Neural cell (in vitro differentiated cells): ENCODE data around the gene SSR2. TPM values are rescaled to one million over a fixed set of nuclear protein-coding genes. Genes with fewer than 3 reads are reported as not detected.

Experiments used
- H2AFZ ChIP-seq: fragments of 200-600, 300-800 bp; sonication (generic), shearing (Covaris generic); 2 replicates; pipeline ENCODE4 v1.6.0; 2014; ENCODE audit warnings: low read depth, mild to moderate bottlenecking, antibody characterized with exemption, low read length, moderate library complexity
- H3F3A ChIP-seq: fragments of 200-600 bp; shearing (Covaris generic); 2 replicates; pipeline ENCODE4 v1.6.1; 2016; ENCODE audit warnings: mild to moderate bottlenecking, moderate library complexity, mixed read lengths, antibody characterized with exemption, low read length; ENCODE audit not compliant: insufficient read depth, poor library complexity, severe bottlenecking
- H3K27ac ChIP-seq: fragments of 200-600, 300-800 bp; sonication (generic), shearing (Covaris generic); 2 replicates; pipeline ENCODE4 v1.5.1; 2014; ENCODE audit warnings: mild to moderate bottlenecking, low read length, moderate library complexity
- H3K27me3 ChIP-seq: fragments of 300-800, 200-600 bp; sonication (generic), shearing (Covaris generic); 2 replicates; pipeline ENCODE4 v1.6.0; 2014; ENCODE audit warnings: mild to moderate bottlenecking, low read depth, low read length, moderate library complexity; ENCODE audit not compliant: insufficient read depth
- H3K36me3 ChIP-seq: fragments of 300-800, 200-600 bp; sonication (generic), shearing (Covaris generic); 2 replicates; pipeline ENCODE4 v1.5.1; 2014; ENCODE audit warnings: mild to moderate bottlenecking, antibody characterized with exemption, low read length, moderate library complexity; ENCODE audit not compliant: insufficient read depth
- H3K4me2 ChIP-seq: fragments of 300-800, 200-600 bp; sonication (generic), shearing (Covaris generic); 2 replicates; pipeline ENCODE4 v1.6.0; 2014; ENCODE audit warnings: mild to moderate bottlenecking, low read length
- H3K4me3 ChIP-seq: fragments of 300-800, 200-600 bp; sonication (generic), shearing (Covaris generic); 2 replicates; pipeline ENCODE4 v1.5.1; 2014; ENCODE audit warnings: mild to moderate bottlenecking, low read length, moderate library complexity
- H3K79me2 ChIP-seq: fragments of 200-600 bp; shearing (Covaris generic); replicated peaks from 2 replicates; pipeline ENCODE4 v1.6.0; 2014; ENCODE audit warnings: mild to moderate bottlenecking, low read length, moderate library complexity; ENCODE audit not compliant: insufficient read depth
- H3K9ac ChIP-seq: fragments of 300-800, 200-600 bp; sonication (generic), shearing (Covaris generic); 2 replicates; pipeline ENCODE4 v1.6.1; 2016; ENCODE audit warnings: mild to moderate bottlenecking, low read length, mixed read lengths
- H3K9me2 ChIP-seq: fragments of 200-600 bp; shearing (Covaris generic); 2 replicates; pipeline ENCODE4 v1.6.1; 2016; ENCODE audit warnings: mild to moderate bottlenecking, low read length, mixed read lengths; ENCODE audit not compliant: insufficient read depth
- H3K9me3 ChIP-seq: fragments of 200-600, 300-800 bp; sonication (generic), shearing (Covaris generic); 2 replicates; pipeline ENCODE4 v1.6.1; 2016; ENCODE audit warnings: mild to moderate bottlenecking, mixed run types, low read length, moderate library complexity, mixed read lengths
- H4K20me1 ChIP-seq: fragments of 200-600 bp; shearing (Covaris generic); 2 replicates; pipeline ENCODE4 v1.6.1; 2016; ENCODE audit warnings: mild to moderate bottlenecking, mixed run types; ENCODE audit not compliant: insufficient read depth
- EP300 ChIP-seq: fragments of 450-650 bp; conservative IDR thresholded peaks from 2 replicates; pipeline ENCODE4 v1.6.1; 2014; ENCODE audit warnings: antibody characterized with exemption, mild to moderate bottlenecking, moderate library complexity; ENCODE audit not compliant: poor library complexity, severe bottlenecking
- EZH2 ChIP-seq: fragments of 200-600, 300-800 bp; shearing (Covaris generic), sonication (generic); IDR thresholded peaks from 2 replicates; pipeline ENCODE4 v1.6.1; 2014; ENCODE audit warnings: antibody characterized with exemption, low read length, borderline replicate concordance, mild to moderate bottlenecking; ENCODE audit not compliant: insufficient read depth, poor library complexity, severe bottlenecking
- MXI1 ChIP-seq: fragments of 450-650 bp; conservative IDR thresholded peaks from 2 replicates; pipeline ENCODE4 v1.6.1; 2014; ENCODE audit warnings: antibody characterized with exemption, mild to moderate bottlenecking; ENCODE audit not compliant: poor library complexity, severe bottlenecking
- POLR2AphosphoS5 ChIP-seq: IDR thresholded peaks from 2 replicates; pipeline ENCODE4 v1.6.1; 2012
- RAD21 ChIP-seq: fragments of 450-650 bp; conservative IDR thresholded peaks from 2 replicates; pipeline ENCODE4 v1.6.1; 2014; ENCODE audit warnings: antibody characterized with exemption, mild to moderate bottlenecking, moderate library complexity
- SMC3 ChIP-seq: fragments of 450-650 bp; conservative IDR thresholded peaks from 2 replicates; pipeline ENCODE4 v1.6.1; 2014; ENCODE audit warnings: antibody characterized with exemption, mild to moderate bottlenecking, moderate library complexity; ENCODE audit not compliant: poor library complexity
- TAF1 ChIP-seq: IDR thresholded peaks from 2 replicates; pipeline ENCODE4 v1.6.1; 2012; ENCODE audit warnings: low read depth
- polyA plus RNA-seq: library from polyadenylated mRNA; depleted of rRNA; stranded (reverse); fragments of >200 nt; gene quantifications from 2 replicates; pipeline ENCODE4 v1.2.3, GENCODE V29; 2014
- TF ChIP-seq, protein P1 (sequence below): IDR thresholded peaks from 2 replicates; pipeline ENCODE4 v1.6.1; 2012; ENCODE audit warnings: borderline replicate concordance

The SSR2 gene
- polyA plus RNA-seq, 1 donor from 2014 or later: 473 TPM

- H3K9me2 ChIP-seq: no peaks in the 10 kb centered on the region
- peak overlapping the region; percentile 89 for H3K9ac ChIP-seq
- H3K27ac ChIP-seq: peak overlapping the region; percentile 82
Measured at GRCh38 chr1:156021093-156021428, 310 bp upstream of the SSR2 start.

GRCh38 chr1:156019946-156020292, 832 bp downstream of the SSR2 start:
- H3K4me2 ChIP-seq: peak overlapping the region; percentile 86
- TF ChIP-seq POLR2AphosphoS5 (no peak), EP300 (no peak)
- no peaks in the 10 kb centered on the region for H3K27me3 ChIP-seq
- H3K9me2 ChIP-seq: no peaks in the 10 kb centered on the region
- H2AFZ ChIP-seq: no peak overlapping the region
- H3K79me2 ChIP-seq: peaks cover 21% of the 10 kb centered on the region
- H3K9ac ChIP-seq: peak overlapping the region; percentile 89
- peak overlapping the region; percentile 82 for H3K27ac ChIP-seq
- H4K20me1 ChIP-seq: no peaks in the 10 kb centered on the region
- H3K4me3 ChIP-seq: peak overlapping the region; percentile 93
- no peaks in the 10 kb centered on the region for H3F3A ChIP-seq
- no peaks in the 10 kb centered on the region for H3K9me3 ChIP-seq
- H3K36me3 ChIP-seq: no peaks in the 10 kb centered on the region

More at GRCh38 chr1:156021093-156021428, 310 bp upstream of the SSR2 start:
- Histone ChIP-seq H3K27me3 (no peaks in the 10 kb centered on the region), H3K4me3 (peak overlapping the region; percentile 93), H3K9me3 (no peaks in the 10 kb centered on the region), H2AFZ (peak overlapping the region; percentile 96), H3K4me2 (peak overlapping the region; percentile 68), H3F3A (no peaks in the 10 kb centered on the region), H4K20me1 (no peaks in the 10 kb centered on the region), H3K79me2 (peaks cover 21% of the 10 kb centered on the region), H3K36me3 (no peaks in the 10 kb centered on the region)
- TF ChIP-seq, protein P1, sequence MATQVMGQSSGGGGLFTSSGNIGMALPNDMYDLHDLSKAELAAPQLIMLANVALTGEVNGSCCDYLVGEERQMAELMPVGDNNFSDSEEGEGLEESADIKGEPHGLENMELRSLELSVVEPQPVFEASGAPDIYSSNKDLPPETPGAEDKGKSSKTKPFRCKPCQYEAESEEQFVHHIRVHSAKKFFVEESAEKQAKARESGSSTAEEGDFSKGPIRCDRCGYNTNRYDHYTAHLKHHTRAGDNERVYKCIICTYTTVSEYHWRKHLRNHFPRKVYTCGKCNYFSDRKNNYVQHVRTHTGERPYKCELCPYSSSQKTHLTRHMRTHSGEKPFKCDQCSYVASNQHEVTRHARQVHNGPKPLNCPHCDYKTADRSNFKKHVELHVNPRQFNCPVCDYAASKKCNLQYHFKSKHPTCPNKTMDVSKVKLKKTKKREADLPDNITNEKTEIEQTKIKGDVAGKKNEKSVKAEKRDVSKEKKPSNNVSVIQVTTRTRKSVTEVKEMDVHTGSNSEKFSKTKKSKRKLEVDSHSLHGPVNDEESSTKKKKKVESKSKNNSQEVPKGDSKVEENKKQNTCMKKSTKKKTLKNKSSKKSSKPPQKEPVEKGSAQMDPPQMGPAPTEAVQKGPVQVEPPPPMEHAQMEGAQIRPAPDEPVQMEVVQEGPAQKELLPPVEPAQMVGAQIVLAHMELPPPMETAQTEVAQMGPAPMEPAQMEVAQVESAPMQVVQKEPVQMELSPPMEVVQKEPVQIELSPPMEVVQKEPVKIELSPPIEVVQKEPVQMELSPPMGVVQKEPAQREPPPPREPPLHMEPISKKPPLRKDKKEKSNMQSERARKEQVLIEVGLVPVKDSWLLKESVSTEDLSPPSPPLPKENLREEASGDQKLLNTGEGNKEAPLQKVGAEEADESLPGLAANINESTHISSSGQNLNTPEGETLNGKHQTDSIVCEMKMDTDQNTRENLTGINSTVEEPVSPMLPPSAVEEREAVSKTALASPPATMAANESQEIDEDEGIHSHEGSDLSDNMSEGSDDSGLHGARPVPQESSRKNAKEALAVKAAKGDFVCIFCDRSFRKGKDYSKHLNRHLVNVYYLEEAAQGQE: no peak
- TF ChIP-seq TAF1: peak; percentile 49
- TF ChIP-seq POLR2AphosphoS5: peak; percentile 2

DNA sequence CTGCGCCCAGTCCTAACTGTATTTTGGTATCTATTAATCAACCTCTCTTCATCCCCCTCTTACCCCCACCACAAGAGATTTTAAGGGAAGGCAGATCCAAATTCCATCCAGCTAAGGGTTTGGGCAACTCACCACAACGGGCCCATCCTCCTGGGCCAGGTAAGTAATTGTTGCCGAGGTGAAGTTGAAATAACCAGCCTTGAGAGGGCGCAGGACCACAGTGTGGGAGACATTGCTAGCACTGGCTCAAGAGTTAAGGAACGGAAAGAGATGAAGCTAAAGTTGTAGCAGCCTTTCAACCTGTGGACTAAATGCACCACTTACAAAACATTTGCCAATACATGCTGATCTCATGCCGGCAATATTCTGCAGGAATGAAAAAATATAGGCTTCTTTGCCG, 5.9 kb downstream of the SSR2 start:
- H3K4me2 ChIP-seq: no peak overlapping the region

More for the DNA sequence above, 5.9 kb downstream of the SSR2 start:
- H3K4me3 ChIP-seq: no peak overlapping the region
- no peaks in the 10 kb centered on the region for H3F3A ChIP-seq
- H2AFZ ChIP-seq: no peak overlapping the region
- H4K20me1 ChIP-seq: no peaks in the 10 kb centered on the region
- TF ChIP-seq EZH2 (no peak), EP300 (no peak), TAF1 (no peak), MXI1 (no peak), SMC3 (no peak), RAD21 (no peak)
- TF ChIP-seq, protein P1: no peak
- peaks cover 14% of the 10 kb centered on the region for H3K79me2 ChIP-seq
- no peak overlapping the region for H3K9ac ChIP-seq
- no peaks in the 10 kb centered on the region for H3K9me2 ChIP-seq
- no peaks in the 10 kb centered on the region for H3K36me3 ChIP-seq
- no peaks in the 10 kb centered on the region for H3K27me3 ChIP-seq
- no peaks in the 10 kb centered on the region for H3K9me3 ChIP-seq
- H3K27ac ChIP-seq: no peak overlapping the region
